H9 (cell line): ENCODE data around the gene CYB5R2. TPM values are rescaled to one million over a fixed set of nuclear protein-coding genes. Genes with fewer than 3 reads are reported as not detected.

Experiments
- DNase-seq: peaks from one replicate; pipeline ENCODE4 v3.0.0-alpha.2; 2017
- H2AFZ ChIP-seq: one replicate; pipeline ENCODE4 v1.6.1; 2013; ENCODE audit warnings: mild to moderate bottlenecking, low read length, control low read depth, moderate library complexity
- H2AK5ac ChIP-seq: 2 replicates; pipeline ENCODE4 v1.6.1; 2013; ENCODE audit warnings: low read length, control low read depth, mixed read lengths; ENCODE audit not compliant: insufficient read length
- H2BK120ac ChIP-seq: one replicate; pipeline ENCODE4 v1.6.1; 2013; ENCODE audit warnings: low read depth, mild to moderate bottlenecking, low read length, control low read depth, inconsistent platforms; ENCODE audit not compliant: poor library complexity, severe bottlenecking
- H2BK12ac ChIP-seq: 2 replicates; pipeline ENCODE4 v1.6.1; 2013; ENCODE audit warnings: low read length, control low read depth, mixed read lengths, low read depth; ENCODE audit not compliant: insufficient read length
- H2BK15ac ChIP-seq: 2 replicates; pipeline ENCODE4 v1.6.1; 2013; ENCODE audit warnings: low read depth, low read length, control low read depth
- H2BK20ac ChIP-seq: one replicate; pipeline ENCODE4 v1.6.1; 2013; ENCODE audit warnings: low read depth, mild to moderate bottlenecking, low read length, control low read depth, inconsistent platforms; ENCODE audit not compliant: poor library complexity, severe bottlenecking
- H2BK5ac ChIP-seq: 2 replicates; pipeline ENCODE4 v1.6.1; 2013; ENCODE audit warnings: low read length, control low read depth, mixed read lengths; ENCODE audit not compliant: insufficient read length
- H3K14ac ChIP-seq: 2 replicates; pipeline ENCODE4 v1.6.1; 2013; ENCODE audit warnings: low read length, control low read depth; ENCODE audit not compliant: insufficient read depth
- H3K18ac ChIP-seq: 2 replicates; pipeline ENCODE4 v1.6.1; 2013; ENCODE audit warnings: low read depth, mild to moderate bottlenecking, mixed read lengths, low read length, control low read depth; ENCODE audit not compliant: insufficient read length
- H3K23ac ChIP-seq: 2 replicates; pipeline ENCODE4 v1.6.1; 2013; ENCODE audit warnings: low read length, control low read depth, mixed read lengths, low read depth; ENCODE audit not compliant: insufficient read length
- H3K23me2 ChIP-seq: 2 replicates; pipeline ENCODE4 v1.6.1; 2013; ENCODE audit warnings: low read depth, mild to moderate bottlenecking, mixed read lengths, low read length, control low read depth; ENCODE audit not compliant: insufficient read length, poor library complexity, severe bottlenecking
- H3K27ac ChIP-seq: 2 replicates; pipeline ENCODE4 v1.5.1; 2013; ENCODE audit warnings: low read length, control low read depth, mixed read lengths, low read depth; ENCODE audit not compliant: insufficient read length
- H3K27me3 ChIP-seq: 2 replicates; pipeline ENCODE4 v1.6.1; 2013; ENCODE audit warnings: low read length, control low read depth, inconsistent platforms; ENCODE audit not compliant: insufficient read depth
- H3K4ac ChIP-seq: 2 replicates; pipeline ENCODE4 v1.6.1; 2013; ENCODE audit warnings: low read depth, mild to moderate bottlenecking, control low read depth, inconsistent platforms, low read length, moderate library complexity
- H3K4me1 ChIP-seq: 2 replicates; pipeline ENCODE4 v1.6.1; 2013; ENCODE audit warnings: low read length, control low read depth, inconsistent platforms; ENCODE audit not compliant: insufficient read depth
- H3K4me2 ChIP-seq: 2 replicates; pipeline ENCODE4 v1.6.1; 2013; ENCODE audit warnings: low read length, control low read depth, mixed read lengths; ENCODE audit not compliant: insufficient read length, insufficient read depth
- H3K56ac ChIP-seq: 2 replicates; pipeline ENCODE4 v1.6.1; 2013; ENCODE audit warnings: low read depth, mild to moderate bottlenecking, mixed read lengths, low read length, control low read depth; ENCODE audit not compliant: insufficient read length
- H3K79me1 ChIP-seq: 2 replicates; pipeline ENCODE4 v1.6.1; 2013; ENCODE audit warnings: low read depth, mild to moderate bottlenecking, moderate library complexity, low read length, control low read depth, inconsistent platforms; ENCODE audit not compliant: insufficient read depth, poor library complexity, severe bottlenecking
- H3K79me2 ChIP-seq: 2 replicates; pipeline ENCODE4 v1.6.1; 2013; ENCODE audit warnings: low read length, control low read depth, inconsistent platforms; ENCODE audit not compliant: insufficient read depth
- H3K9ac ChIP-seq: 2 replicates; pipeline ENCODE4 v1.6.1; 2013; ENCODE audit warnings: low read length, control low read depth, mixed read lengths; ENCODE audit not compliant: insufficient read length; ENCODE audit errors: extremely low read depth
- H3K9me3 ChIP-seq: one replicate; pipeline ENCODE4 v1.6.1; 2013; ENCODE audit warnings: low read depth, low read length, inconsistent platforms; ENCODE audit not compliant: control insufficient read depth
- H3T11ph ChIP-seq: one replicate; pipeline ENCODE4 v1.6.1; 2013; ENCODE audit warnings: mild to moderate bottlenecking, low read length, control low read depth, inconsistent platforms
- H4K20me1 ChIP-seq: one replicate; pipeline ENCODE4 v1.6.1; 2013; ENCODE audit not compliant: control insufficient read depth, insufficient read length, insufficient read depth
- H4K5ac ChIP-seq: 2 replicates; pipeline ENCODE4 v1.6.1; 2013; ENCODE audit warnings: low read depth, mild to moderate bottlenecking, mixed read lengths, low read length, control low read depth; ENCODE audit not compliant: insufficient read length
- H4K8ac ChIP-seq: replicated peaks from 2 replicates; pipeline ENCODE4 v1.6.1; 2013; ENCODE audit warnings: low read length, control low read depth, mixed read lengths, low read depth; ENCODE audit not compliant: insufficient read length
- H4K91ac ChIP-seq: 2 replicates; pipeline ENCODE4 v1.6.1; 2013; ENCODE audit warnings: low read depth, mild to moderate bottlenecking, moderate library complexity, mixed read lengths, low read length, control low read depth; ENCODE audit not compliant: insufficient read length
- H3K27ac Mint-ChIP-seq, 3 experiments: 2 replicates in 2 of 3; 3 replicates in 1 of 3; pipeline ENCODE4 v1.8.0; 2020 to 2021; ENCODE audit warnings: mixed read lengths in 3 of 3, mild to moderate bottlenecking in 1 of 3, moderate library complexity in 1 of 3
- H3K27me3 Mint-ChIP-seq: 2 replicates; pipeline ENCODE4 v1.8.0; 2021; ENCODE audit warnings: low read depth, mild to moderate bottlenecking, moderate library complexity, mixed read lengths
- H3K36me3 Mint-ChIP-seq, 3 experiments: 2 replicates in 2 of 3; 3 replicates in 1 of 3; pipeline ENCODE4 v1.8.0; 2020 to 2021; ENCODE audit warnings: low read depth in 3 of 3, mixed read lengths in 3 of 3; ENCODE audit not compliant: insufficient read depth in 1 of 3
- H3K4me1 Mint-ChIP-seq, 2 experiments: 2 replicates each; pipeline ENCODE4 v1.8.0; 2020; ENCODE audit warnings: mixed read lengths in 2 of 2
- H3K4me3 Mint-ChIP-seq, 2 experiments: 2 replicates in 1 of 2; 3 replicates in 1 of 2; pipeline ENCODE4 v1.8.0; 2020 to 2021; ENCODE audit warnings: mild to moderate bottlenecking in 2 of 2, mixed read lengths in 2 of 2, moderate library complexity in 1 of 2
- H3K9me3 Mint-ChIP-seq, 2 experiments: 2 replicates in 1 of 2; 3 replicates in 1 of 2; pipeline ENCODE4 v1.8.0; 2020; ENCODE audit warnings: mild to moderate bottlenecking in 2 of 2, mixed read lengths in 2 of 2, moderate library complexity in 1 of 2
- WGBS: extraction: QIAGEN DNeasy Blood & Tissue Kit; methylation state at CpG from one replicate; pipeline ENCODE4 v1.1.7; 2013; ENCODE audit warnings: missing lambda C conversion rate, low lambda C conversion rate, mixed read lengths; ENCODE audit not compliant: insufficient read length; ENCODE audit errors: extremely low coverage; 5-methylcytosine and 5-hydroxymethylcytosine counted together
- total RNA-seq: library from RNA; stranded (reverse); gene quantifications from 2 replicates; pipeline ENCODE4 v1.2.1, GENCODE V29; 2021
- TF ChIP-seq, protein P1 (sequence below): fragments of 200-600 bp; sonication (generic); conservative IDR thresholded peaks from 3 replicates; pipeline ENCODE4 v1.8.0; 2021; ENCODE audit warnings: antibody characterized with exemption, mild to moderate bottlenecking

CYB5R2 gene
- total RNA-seq, 1 experiment from 2014 or later, result 44.5 TPM

DNA sequence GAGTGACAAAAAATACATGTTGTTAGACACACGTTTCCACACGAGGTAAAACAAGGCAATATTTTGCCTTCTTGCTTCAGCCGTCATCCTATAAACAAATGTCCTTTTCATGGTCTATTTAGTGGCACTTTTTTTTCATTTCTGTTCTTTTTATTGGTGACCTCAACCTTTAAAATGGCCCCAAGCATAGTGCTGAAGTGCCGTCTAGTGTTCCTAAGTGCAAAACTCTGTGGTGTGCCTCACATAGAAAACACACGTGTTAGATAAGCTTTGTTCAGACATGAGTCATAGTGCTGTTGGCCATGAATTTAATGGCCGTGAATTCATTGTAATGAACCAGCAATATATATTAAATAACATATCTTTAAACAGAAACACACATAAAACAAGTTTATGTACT lies 17.3 kb upstream of the CYB5R2 start:
- H3K36me3 Mint-ChIP-seq, result no peaks in the 10 kb centered on the region
- H4K5ac ChIP-seq, result no peak overlapping the region
- H3K27me3 ChIP-seq, result no peaks in the 10 kb centered on the region
- no peaks in the 10 kb centered on the region for H3K79me2 ChIP-seq
- no peak overlapping the region for H2AFZ ChIP-seq
- H2AK5ac ChIP-seq, result no peak overlapping the region
- H3K56ac ChIP-seq, result no peak overlapping the region
- H2BK20ac ChIP-seq, result no peak overlapping the region
- no peaks in the 10 kb centered on the region; a peak in 1 of 5 replicates for H3K9me3 Mint-ChIP-seq
- H3K23ac ChIP-seq, result no peak overlapping the region
- H3K18ac ChIP-seq, result no peak overlapping the region
- no CpG with 5 or more reads among the region's 6 CpGs for WGBS
- no peak overlapping the region for H2BK15ac ChIP-seq
- peaks cover 13% of the 10 kb centered on the region; the same call in 1 of the 2 replicates for H3K27me3 Mint-ChIP-seq
- H3K4me2 ChIP-seq, result no peak overlapping the region
- H3K4ac ChIP-seq, result no peak overlapping the region
- no peaks in the 10 kb centered on the region for H3K79me1 ChIP-seq
- H2BK120ac ChIP-seq, result no peak overlapping the region
- DNase-seq, result no peak
- H3K9me3 ChIP-seq, result no peaks in the 10 kb centered on the region
- peaks cover 31 to 34% of the 10 kb centered on the region in 2 experiments for H3K4me1 Mint-ChIP-seq
- no peak overlapping the region for H3K27ac ChIP-seq
- no peak overlapping the region for H2BK12ac ChIP-seq
- no peak overlapping the region for H3T11ph ChIP-seq
- no peaks in the 10 kb centered on the region for H3K4me1 ChIP-seq
- H4K91ac ChIP-seq, result no peak overlapping the region
- no peak overlapping the region for H3K14ac ChIP-seq
- TF ChIP-seq, protein P1, sequence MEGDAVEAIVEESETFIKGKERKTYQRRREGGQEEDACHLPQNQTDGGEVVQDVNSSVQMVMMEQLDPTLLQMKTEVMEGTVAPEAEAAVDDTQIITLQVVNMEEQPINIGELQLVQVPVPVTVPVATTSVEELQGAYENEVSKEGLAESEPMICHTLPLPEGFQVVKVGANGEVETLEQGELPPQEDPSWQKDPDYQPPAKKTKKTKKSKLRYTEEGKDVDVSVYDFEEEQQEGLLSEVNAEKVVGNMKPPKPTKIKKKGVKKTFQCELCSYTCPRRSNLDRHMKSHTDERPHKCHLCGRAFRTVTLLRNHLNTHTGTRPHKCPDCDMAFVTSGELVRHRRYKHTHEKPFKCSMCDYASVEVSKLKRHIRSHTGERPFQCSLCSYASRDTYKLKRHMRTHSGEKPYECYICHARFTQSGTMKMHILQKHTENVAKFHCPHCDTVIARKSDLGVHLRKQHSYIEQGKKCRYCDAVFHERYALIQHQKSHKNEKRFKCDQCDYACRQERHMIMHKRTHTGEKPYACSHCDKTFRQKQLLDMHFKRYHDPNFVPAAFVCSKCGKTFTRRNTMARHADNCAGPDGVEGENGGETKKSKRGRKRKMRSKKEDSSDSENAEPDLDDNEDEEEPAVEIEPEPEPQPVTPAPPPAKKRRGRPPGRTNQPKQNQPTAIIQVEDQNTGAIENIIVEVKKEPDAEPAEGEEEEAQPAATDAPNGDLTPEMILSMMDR, result peak; percentile 42
- H4K8ac ChIP-seq, result no peak overlapping the region
- H3K9ac ChIP-seq, result no peak overlapping the region
- no peaks in the 10 kb centered on the region for H3K23me2 ChIP-seq
- no peak overlapping the region for H2BK5ac ChIP-seq
- no peaks in the 10 kb centered on the region for H4K20me1 ChIP-seq
- no peak overlapping the region for H3K4me3 Mint-ChIP-seq
- no peak overlapping the region for H3K27ac Mint-ChIP-seq
